Globus pallidus (tissue), 1 donor: ENCODE measurements around the gene RPS4Y1.
"Not testable (repeated sequence)": the region's sequence is repeated elsewhere in the genome, so short reads cannot be mapped to it uniquely, and the experiment has no call there.

Experiments used
- DNase-seq: peaks from one replicate; pipeline ENCODE4 v3.0.0-alpha.2; 2015; ENCODE audit warnings: low spot score

RPS4Y1 gene

DNA sequence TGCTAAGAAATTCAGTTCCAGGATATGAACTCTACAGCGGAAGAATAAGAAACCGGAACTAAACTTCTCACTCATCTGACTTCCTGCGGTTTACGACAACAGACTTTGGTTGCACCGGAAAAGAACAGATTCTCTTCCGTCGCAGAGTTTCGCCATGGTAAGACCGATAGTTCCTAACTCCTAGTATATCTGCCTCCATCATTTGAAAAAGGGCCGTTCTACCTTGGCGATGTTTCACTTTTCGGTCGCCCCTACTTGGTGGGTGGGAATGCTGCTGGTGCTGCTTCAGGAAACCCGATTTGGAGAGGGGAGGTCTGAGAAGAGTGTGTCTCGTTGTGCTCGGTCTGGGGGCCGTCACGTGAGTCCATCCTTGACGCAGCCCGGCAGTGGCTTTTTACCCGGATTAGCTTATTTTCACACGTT is at the start of gene RPS4Y1:
TSS of gene RPS4Y1 (plus strand) at position 132 of the 423 bp plus-strand sequence. CDS start at position 155, 23 bp downstream.
- peak; percentile 54 for DNase-seq

- no peak for DNase-seq
Measured at GRCh38 chrY:2796977-2797523, 44.4 kb upstream of the RPS4Y1 start.

- DNase-seq = no peak
Measured at GRCh38 chrY:2797991-2798390, 43.4 kb upstream of the RPS4Y1 start.

DNA sequence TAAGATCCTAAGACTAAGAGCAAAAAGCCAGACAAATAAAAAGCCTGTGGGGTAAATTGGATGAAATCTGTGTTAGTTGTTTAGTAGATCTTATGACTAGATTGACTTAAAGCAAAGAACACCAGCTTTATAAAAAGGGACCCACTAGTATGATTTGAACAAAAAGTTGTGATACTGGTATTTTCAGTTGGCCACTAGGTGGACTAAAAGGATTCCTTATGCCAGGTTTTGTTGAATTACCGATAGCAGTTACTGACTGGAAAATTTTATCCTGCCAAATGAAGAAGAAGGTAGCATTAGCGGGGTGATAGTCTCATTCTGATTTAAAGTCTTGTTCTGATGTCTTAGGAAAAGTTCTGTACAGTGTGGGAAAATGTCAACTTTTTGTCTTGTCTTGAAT is 41.2 kb upstream of the RPS4Y1 start:
- DNase-seq = no peak

DNA sequence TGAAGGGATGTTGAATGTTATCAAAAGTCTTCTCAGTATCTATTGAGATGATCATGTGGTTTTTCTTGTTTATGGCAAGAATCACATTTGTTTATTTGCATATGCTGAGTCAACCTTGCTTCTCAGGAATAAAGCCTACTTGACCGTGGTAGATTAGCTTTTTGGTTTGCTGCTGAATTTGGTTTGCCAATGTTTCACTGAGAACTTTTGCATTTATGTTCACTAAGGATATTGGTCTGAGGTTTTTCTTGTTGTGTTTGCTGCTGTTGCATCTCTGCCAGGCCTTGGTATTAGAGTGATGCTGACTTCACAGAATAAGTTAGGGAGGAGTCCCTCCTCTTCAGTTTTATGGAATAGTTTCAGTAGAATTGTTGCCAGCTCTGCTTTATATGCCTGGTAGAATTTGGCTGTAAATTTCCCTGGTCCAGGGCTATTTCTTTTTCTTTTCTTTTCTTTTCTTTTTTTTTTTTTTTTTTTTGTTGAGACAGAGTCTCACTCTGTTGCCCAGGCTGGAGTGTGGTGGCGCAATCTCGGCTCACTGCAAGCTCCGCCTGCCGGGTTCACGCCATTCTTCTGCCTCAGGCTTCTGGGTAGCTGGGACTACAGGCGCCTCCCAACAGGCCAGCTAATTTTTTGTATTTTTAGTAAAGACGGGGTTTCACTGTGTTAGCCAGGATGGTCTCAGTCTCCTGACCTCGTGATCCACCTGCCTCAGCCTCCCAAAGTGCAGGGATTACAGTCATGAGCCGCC is 24.1 kb upstream of the RPS4Y1 start:
- not testable (repeated sequence) for DNase-seq

GRCh38 chrY:2824471-2824870 is 16.9 kb upstream of the RPS4Y1 start:
- no peak for DNase-seq

- DNase-seq = no peak
Measured at GRCh38 chrY:2828497-2828896, 12.9 kb upstream of the RPS4Y1 start.

DNA sequence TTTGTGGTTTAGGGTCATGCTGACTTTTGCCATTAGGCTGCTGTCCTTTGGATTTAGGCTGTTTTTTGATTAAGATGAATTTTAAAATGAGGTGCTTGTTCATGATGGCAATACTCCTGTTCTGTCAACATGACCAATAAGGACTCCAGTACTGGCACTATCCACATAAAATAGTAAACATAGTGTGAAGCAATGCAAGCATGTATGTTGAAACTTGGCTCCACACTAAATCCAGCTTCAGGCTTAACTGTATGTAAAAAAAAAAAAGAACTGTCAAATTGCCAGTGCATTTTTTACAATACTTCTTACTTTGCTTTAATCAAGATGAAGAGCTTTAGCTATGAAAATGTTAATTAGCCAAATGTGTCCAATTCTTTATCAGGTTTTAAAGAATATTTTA is 6.2 kb upstream of the RPS4Y1 start:
- no peak for DNase-seq

- no peak for DNase-seq
Measured at GRCh38 chrY:2837078-2837477, 4.3 kb upstream of the RPS4Y1 start.

DNA sequence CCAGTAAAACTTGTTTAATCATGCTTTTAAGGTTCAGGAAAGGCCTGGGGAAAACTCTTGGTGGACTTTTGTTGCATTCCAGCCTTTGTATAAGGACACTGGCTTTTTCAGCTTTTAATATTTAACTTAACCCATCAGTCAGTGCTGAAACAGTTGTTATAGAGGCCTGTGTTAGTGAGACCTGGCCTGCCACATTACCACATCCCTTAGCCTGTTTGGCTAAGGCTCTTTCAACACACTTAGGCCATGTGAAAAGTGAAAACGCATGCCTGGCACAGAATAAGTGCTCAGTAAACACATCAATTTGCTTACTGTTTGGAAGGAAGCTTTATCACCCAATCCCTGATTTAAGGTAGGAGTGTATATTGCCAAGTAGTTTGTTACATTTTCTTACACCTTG is 3.5 kb upstream of the RPS4Y1 start:
- DNase-seq = no peak

DNA sequence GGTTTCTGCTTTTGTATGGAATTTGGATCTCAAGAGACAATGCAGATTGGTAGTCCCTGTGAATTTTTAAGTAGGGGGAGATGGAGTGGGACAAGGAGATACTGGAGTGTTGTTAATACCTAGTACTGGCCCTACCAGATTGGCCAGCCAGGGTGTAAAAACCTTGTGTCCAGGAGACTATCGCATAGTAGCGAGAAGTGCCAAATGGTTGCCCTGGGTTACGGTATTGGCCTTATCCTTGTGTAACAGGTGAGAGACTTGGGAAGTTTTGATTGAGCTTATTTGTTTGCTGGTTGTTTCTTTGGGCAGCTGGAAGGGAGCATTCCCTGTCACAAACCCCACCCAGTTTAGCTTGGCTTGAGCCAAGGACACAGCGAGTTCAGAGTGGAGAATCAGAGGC is 5.4 kb downstream of the RPS4Y1 start:
- no peak for DNase-seq

GRCh38 chrY:2848384-2848783 is 7.0 kb downstream of the RPS4Y1 start:
- DNase-seq = no peak

DNA sequence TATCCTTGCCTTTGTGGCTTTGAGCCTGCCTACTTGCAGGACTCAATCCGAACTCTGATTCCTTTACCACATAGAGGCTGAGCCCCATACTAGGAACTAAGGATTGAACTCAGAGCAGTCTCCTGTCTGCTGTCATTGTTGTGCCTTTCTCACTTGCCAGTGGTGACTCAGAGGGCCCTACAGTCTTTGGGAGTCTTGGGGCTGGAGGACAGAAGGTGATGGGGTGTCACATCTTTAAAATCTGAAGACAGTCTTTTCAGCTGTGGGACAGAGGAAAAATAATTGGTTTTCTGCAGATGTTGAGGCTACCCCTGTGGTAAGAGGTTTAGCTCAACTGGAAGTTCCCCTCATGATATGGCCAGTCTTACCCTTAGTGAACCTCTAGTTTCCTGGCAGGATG is 8.0 kb downstream of the RPS4Y1 start:
- no peak for DNase-seq

DNA sequence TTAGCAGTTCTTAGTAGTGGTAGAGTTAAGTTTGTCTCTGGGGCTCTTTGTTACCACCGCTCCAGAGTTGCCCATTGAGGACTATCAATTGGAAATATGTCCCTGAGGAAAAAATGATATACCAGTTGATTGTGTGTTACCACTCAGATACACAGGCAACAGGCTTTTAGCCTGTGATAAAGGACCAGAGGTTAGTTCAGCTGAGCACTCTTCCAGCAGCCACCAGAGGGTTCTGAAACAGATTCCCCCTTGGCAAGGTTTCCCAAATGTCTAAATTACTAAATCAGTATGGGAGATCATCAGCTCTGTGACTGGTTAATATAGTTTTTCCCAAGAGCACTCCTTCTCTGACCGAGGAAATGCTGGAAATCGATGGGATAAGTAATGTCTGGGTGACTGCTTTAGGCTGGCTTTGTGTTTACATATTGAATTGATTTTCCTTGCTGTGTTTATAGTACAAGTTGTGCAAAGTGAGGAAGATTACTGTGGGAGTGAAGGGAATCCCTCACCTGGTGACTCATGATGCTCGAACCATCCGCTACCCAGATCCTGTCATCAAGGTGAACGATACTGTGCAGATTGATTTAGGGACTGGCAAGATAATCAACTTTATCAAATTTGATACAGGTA is 12.9 kb downstream of the RPS4Y1 start:
- no peak for DNase-seq

GRCh38 chrY:2857068-2857467 is 15.7 kb downstream of the RPS4Y1 start:
- no peak for DNase-seq

GRCh38 chrY:2857686-2858085 is 16.3 kb downstream of the RPS4Y1 start:
- no peak for DNase-seq

DNA sequence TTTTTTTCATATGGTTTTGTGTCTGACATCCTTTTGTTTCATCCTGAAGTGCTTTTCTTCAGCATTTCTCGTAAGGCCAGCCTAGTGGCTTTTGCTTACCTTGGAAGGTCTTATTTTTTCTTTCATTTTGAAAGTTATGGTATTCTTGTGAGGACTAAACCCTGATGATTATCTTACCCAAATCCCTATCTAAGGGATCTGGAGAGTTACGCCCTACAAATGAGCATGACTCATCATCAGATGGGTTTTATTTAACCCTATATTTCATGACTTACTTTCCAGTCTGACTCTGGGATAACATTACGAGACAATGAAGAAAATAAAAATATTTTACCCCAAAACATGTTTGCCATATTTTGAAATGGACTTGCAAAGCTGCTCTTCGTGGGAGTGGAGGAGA is 18.4 kb downstream of the RPS4Y1 start:
- DNase-seq = no peak

- DNase-seq = no peak
Measured at GRCh38 chrY:2860511-2860910, 19.1 kb downstream of the RPS4Y1 start.

DNA sequence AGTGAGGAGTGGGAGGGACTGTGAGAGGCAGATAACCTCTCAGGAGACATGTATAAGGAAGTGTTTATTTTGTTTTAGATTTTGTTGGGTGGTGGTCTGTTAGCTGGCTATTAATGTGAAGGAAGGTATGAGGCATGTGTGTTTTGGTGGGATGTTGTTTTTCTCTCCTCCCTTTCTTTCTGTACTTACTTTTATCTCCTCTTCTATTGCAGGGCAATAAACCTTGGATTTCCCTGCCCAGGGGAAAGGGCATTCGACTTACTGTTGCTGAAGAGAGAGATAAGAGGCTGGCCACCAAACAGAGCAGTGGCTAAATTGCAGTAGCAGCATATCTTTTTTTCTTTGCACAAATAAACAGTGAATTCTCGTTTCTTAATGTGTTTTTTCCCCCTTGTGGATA is 25.2 kb downstream of the RPS4Y1 start:
- DNase-seq = no peak

GRCh38 chrY:2867469-2867868 is 26.1 kb downstream of the RPS4Y1 start:
- DNase-seq = no peak

- no peak for DNase-seq
Measured at GRCh38 chrY:2868035-2868607, 26.7 kb downstream of the RPS4Y1 start.

GRCh38 chrY:2872234-2872633 is 30.8 kb downstream of the RPS4Y1 start:
- not testable (repeated sequence) for DNase-seq

- DNase-seq = no peak
Measured at GRCh38 chrY:2874211-2874610, 32.8 kb downstream of the RPS4Y1 start.
